AG04449 (cell line): ENCODE measurements around the gene MOBP.

Experiments
- CTCF ChIA-PET: fragments of 350-600 bp; formaldehyde crosslinking; extraction: SDS; loops from one replicate; lab custom pipeline; 2021; ENCODE audit warnings: antibody characterized with exemption; lab: Yijun Ruan, JAX
- POLR2A ChIA-PET: fragments of 400-600, 350-600 bp; formaldehyde crosslinking; extraction: SDS; loops from one replicate; lab custom pipeline; 2020; ENCODE audit warnings: antibody characterized with exemption, inconsistent platforms; lab: Yijun Ruan, JAX
- DNase-seq: peaks from one replicate; pipeline ENCODE4 v3.0.0-alpha.2; 2010; ENCODE audit warnings: low read depth, low spot score
- H3K4me3 ChIP-seq: 2 replicates; pipeline ENCODE4 v1.5.1; 2011; ENCODE audit warnings: low read depth, mild to moderate bottlenecking, control low read depth, low read length
- CTCF ChIP-seq: IDR thresholded peaks from one replicate; pipeline ENCODE4 v1.5.1; 2011; ENCODE audit warnings: mild to moderate bottlenecking, moderate library complexity, low read length, control low read depth, inconsistent platforms; ENCODE audit not compliant: insufficient read depth; ENCODE audit errors: missing control alignments

The MOBP gene

DNA sequence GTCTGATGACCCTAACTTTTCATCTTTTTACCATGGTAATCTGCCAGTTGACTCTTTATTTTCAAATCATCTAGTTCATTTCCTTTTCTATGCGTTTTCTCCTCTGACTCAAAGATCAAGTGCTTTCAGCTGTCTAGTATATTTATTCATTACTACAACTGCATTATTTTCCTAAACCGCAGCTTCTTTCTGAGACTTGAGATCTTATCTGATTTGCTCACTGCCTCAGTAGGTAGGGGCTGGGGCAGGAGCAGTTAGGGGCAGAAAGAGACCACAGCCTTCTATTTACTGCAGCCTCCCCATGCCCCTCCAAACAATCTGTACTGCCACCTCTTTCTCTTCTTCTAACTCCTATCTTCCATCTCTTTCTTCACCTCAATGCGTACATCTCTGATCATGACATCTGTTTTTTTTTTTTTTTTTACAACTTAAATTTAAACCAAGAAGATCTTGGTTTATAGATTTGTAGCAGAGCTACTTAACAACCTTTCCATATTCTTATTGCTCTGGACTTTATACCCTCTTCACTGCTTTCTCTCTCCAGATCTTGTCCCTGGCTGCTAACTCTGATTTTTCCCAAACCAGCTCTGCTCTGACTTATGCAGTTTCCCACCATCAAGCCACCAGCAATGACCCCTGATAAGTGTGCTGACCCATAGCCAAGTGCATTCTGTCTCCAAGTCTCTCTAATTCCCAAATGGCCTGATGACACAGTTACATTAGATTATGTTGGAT, 52.2 kb downstream of the MOBP start:
- TF ChIP-seq CTCF: no peak
- ChIA-PET POLR2A (no interaction called here), CTCF (interaction anchor here (0.7 kb wide), 1 partner anchor 946 kb away, joined by 3 read pairs; no protein-coding TSS in a partner anchor)
- no peak overlapping the region for H3K4me3 ChIP-seq
- no peak for DNase-seq

DNA sequence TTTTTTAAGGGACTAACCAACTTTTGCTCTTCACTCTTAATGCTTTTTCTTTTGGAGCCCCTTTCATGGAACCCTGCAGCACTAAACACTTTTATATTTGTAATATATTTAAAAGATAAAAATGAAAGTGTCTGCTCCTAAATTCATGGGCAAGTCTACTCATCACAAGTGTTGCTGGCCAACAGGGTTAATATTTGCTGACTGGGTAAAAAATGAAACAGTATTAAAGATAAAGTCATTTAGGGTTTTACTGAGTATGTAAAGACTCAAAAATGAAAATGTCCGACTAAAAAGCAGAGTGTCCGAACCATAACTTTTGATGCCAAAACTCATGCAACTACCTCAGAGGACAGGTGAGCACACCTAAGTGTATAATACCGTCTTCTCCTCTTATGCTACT, 54.0 kb downstream of the MOBP start:
- no peak for TF ChIP-seq CTCF
- ChIA-PET POLR2A (no interaction called here), CTCF (no interaction called here)
- no peak overlapping the region for H3K4me3 ChIP-seq
- DNase-seq: no peak

DNA sequence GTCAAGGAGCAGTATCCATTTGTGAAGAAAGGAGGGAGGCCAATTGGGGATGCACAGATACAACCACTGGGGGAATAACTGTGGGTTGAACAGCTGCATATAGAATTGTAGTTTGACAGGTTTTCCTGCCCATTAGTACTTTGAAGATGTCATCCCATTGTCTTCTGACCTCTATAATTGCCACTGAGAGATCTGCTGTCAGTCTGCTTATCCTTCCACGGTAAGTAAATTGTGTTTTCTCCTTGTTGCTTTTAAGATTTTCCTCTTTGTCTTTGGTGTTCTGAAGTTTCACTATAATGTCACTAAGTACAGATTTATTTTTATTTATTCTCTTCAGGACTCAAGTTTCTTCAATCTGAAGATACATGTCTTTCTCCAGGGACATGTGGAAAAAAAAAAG, 56.6 kb downstream of the MOBP start:
- no peak overlapping the region for H3K4me3 ChIP-seq
- no peak for DNase-seq
- ChIA-PET POLR2A (no interaction called here), CTCF (no interaction called here)
- TF ChIP-seq CTCF: no peak

- no peak for TF ChIP-seq CTCF
- POLR2A ChIA-PET: no interaction called here
- no peak for DNase-seq
- no peak overlapping the region for H3K4me3 ChIP-seq
- CTCF ChIA-PET: no interaction called here
Observed at GRCh38 chr3:39528844-39529243, 61.4 kb downstream of the MOBP start.

DNA sequence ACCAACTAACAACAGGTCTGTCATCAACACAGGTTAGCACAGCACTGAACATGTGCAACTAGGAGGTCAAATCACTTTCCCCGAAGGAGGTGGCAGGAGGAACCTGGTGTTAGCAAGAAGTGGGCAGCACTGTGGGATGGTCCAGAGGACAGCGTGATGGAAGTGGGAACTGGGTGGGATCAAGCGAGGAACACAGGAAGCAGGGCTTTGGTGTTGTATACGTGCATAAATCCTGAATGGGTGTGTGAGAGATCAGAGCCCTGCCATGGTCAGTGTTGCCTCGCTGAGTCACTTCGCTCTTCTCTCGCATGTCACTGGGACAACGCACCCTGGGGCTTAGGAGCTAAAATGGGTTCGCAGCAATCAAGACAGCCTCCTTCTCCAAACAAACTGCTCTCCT, 62.1 kb downstream of the MOBP start:
- POLR2A ChIA-PET: no interaction called here
- DNase-seq: no peak
- CTCF ChIA-PET: no interaction called here
- no peak overlapping the region for H3K4me3 ChIP-seq
- no peak for TF ChIP-seq CTCF

GRCh38 chr3:39531066-39531465, 63.6 kb downstream of the MOBP start:
- POLR2A ChIA-PET: no interaction called here
- TF ChIP-seq CTCF: no peak
- CTCF ChIA-PET: no interaction called here
- H3K4me3 ChIP-seq: no peak overlapping the region
- no peak for DNase-seq
